Activated T-helper 1 cell treated with anti-CD3 and anti-CD28 coated beads, Interleukin-2, amount 50 U/mL, for 16 hours (primary cell): ENCODE data around the gene ADPRH.

Experiments
- DNase-seq, 2 donors: peaks; one replicate each; pipeline ENCODE4 v3.0.0-alpha.2; 2020; ENCODE audit warnings: low read depth in 1 of 2, low spot score in 1 of 2

Gene ADPRH

GRCh38 chr3:119628390-119628789 lies 49.1 kb downstream of the ADPRH start:
- no peak for DNase-seq

GRCh38 chr3:119628816-119629445 lies 49.6 kb downstream of the ADPRH start:
- DNase-seq: no peak

GRCh38 chr3:119630128-119630879 lies 51.0 kb downstream of the ADPRH start:
- DNase-seq: no peak

- DNase-seq: no peak
Measured at GRCh38 chr3:119630880-119631329, 51.6 kb downstream of the ADPRH start.

- no peak for DNase-seq
Measured at GRCh38 chr3:119631516-119631915, 52.2 kb downstream of the ADPRH start.

GRCh38 chr3:119632216-119632615 lies 52.9 kb downstream of the ADPRH start:
- no peak for DNase-seq

- DNase-seq: no peak
Measured at GRCh38 chr3:119632829-119633228, 53.5 kb downstream of the ADPRH start.

- DNase-seq: no peak
Measured at GRCh38 chr3:119635719-119636118, 56.4 kb downstream of the ADPRH start.

- no peak for DNase-seq
Measured at GRCh38 chr3:119636249-119636648, 57.0 kb downstream of the ADPRH start.

- no peak for DNase-seq
Measured at GRCh38 chr3:119636891-119637611, 57.8 kb downstream of the ADPRH start.

GRCh38 chr3:119637679-119638477 lies 58.6 kb downstream of the ADPRH start:
- no peak for DNase-seq
